Posterior cingulate gyrus (tissue), 11 donors: ENCODE results near the gene IKBKE.

Source experiments
- DNase-seq, 10 donors: peaks; one replicate each; pipeline versions ENCODE4 v3.0.0 to v3.0.0-alpha.2; 2020 to 2021; ENCODE audit warnings: mixed read lengths in 3 of 10
- intact Hi-C: fragments of 100-400 bp; cut with DNase I; formaldehyde crosslinking; loops from one replicate; pipeline ENCODE4 v1.15.1; 2023

The IKBKE gene

DNA sequence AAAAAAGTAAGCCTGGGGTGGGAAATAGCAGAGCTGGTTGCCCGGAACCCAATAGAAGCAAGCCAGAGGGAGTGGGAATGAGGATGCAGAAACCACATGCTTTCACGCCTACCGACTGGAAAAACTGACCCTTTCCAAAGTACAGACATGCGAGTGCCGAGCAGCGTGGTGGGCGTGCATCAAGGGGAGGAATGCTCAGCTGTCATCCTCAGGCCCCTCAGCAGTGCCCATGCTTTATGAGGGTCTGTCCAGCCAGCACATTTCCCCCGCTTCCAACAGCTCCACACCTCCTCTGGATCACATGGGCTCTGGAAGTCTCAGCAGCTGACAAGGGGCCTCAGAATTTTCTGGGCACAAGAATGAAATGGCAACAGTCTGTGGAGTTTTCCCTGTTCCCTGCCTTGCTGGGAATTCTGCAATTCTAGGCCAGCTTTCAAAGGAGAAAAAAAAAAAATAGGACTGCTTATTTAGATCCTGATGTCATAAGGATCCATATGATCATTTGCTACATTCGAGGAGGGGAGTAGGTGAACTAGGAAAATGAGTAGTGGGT, 19.1 kb upstream of the IKBKE start:
- peak in 1 of 10 donors; percentile 70 for DNase-seq
- intact Hi-C loops = no loop called here

DNA sequence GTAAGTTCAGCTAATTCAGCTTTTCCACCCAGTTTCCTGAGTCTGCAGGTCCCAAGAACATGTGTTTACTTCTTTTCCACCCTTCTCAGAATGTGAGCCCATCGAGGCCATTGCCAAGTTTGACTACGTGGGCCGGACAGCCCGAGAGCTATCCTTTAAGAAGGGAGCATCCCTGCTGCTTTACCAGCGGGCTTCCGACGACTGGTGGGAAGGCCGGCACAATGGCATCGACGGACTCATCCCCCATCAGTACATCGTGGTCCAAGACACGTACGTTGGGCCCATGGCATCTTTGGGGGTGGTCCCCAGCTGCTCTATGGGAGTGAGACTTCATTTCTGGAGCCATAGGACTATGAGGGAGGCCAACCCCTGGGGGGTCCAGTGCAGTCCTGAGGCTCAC, 17.2 kb upstream of the IKBKE start:
- intact Hi-C loops = no loop called here
- DNase-seq = peak in 1 of 10 donors; percentile 56

DNA sequence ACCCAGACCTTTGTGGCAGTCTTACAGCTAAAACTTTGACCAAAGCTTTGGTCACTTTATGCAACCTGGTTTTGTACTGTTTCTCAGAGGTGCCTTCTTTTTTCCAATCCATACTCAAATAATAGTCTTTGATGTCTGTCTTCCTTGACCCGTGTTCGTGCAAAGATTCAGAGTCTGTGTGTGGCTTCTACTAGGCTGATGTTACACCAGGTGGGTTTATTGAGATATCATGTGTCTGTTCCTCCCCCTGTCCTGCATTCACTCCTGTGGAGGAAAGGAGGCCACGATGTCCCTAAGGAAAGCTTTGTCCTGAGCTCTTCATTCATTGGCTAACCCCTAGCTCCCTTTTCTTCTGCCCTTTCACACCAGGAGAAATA, 15.0 kb upstream of the IKBKE start:
- intact Hi-C loops = no loop called here
- no peak for DNase-seq

DNA sequence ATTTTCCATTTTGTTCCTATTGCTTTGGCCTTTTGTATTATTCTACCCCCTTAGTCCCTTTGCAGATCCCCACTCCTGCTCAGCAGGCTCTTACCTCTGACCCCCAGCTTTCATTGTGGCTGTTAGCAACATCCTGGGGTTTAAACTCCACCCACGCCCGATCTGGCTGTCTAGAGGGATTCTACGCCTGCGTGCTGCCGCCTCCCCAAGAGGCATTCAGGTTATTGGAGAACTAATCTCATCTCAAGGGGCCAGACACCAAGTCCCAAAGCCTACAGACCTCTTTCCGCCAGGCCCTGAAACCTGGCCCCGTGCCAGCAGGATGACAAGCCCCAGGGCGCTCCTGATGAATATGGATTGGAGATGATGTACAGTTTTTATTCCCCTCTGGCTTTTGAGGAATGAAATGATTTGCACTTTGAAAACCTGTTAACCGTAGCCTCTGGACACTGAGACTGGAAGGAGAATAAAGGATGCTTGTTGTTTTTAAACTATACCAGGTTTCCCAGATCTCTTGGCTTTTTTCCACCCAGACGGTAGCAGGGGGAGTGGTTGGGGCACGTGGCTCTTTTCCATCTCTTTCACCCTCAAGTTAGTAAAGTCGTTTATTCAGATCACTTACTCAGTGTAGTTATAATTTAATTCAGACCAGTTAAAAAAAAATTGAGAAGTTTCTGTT, 14.5 kb upstream of the IKBKE start:
- no peak for DNase-seq
- intact Hi-C loops = no loop called here

DNA sequence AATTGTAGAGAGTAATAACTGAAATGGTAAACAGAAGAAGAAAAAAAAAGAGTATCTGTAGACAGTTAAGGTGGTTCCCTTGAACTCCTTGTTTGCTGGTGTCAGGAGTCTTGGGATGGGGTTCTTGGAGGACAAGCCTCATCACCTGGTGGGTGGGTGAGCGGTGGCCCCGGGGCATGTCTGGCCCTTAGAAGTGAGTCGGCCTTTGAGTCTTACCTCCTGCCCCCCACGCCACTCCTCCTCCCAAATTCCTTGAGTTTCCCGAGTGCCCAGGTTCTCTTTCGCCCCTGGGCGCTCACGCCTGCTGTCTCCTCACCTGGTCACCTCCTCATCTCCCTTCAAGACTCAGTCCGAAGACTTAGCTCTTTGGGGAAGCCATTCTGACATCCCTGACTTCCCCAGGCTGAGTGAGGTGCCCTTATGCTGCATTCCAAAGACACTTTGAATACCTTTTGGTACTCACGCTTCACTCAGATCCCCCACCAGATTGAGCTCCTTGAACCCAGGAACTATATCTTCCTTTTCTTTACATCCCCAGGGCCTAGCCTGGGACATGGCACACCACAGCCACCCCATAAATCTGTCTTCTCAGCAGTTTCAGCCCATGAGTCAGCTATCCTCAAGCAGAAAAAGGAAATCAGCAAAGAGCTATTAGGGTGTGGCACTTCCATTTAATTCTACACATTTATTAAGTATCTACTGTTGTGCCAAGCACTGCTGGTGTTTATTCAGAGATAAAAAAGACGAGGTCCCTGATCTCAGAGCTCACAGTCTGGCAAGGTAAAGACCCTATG, 13.5 kb upstream of the IKBKE start:
- DNase-seq = no peak
- intact Hi-C loops = no loop called here

DNA sequence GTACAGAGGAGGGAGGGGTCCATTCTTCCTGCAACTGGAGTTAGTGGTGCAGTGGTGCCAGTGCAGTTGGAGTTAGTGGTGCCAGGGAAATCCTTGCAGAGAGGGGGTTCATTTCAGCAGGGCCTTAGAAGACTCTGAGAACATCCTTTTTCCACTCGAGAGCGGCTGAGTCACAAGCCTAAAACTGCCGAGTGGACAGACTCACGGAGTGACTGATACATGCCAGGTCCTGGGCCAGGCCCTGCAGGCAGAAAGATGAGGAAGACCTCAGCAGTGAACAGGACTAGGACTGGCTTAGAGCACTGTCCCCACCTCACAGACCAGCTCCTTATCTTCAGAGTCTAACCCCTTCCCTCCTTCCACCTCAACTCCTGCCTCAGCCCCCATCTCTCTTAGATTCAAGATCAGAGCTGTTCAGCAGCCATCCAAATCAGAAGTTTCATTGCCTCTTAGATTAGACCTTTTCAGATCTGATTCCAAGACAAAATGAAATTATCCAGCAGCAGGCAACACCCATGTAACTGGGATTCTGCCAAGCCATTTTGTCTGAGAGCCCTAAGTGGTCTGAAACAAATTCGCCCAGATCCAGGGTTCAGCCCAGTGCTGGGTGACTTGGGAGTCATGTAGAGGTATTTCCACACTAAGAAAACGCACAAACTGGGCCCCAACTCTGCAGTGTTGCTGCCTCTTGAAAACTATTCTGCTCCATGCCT, 12.7 kb upstream of the IKBKE start:
- no peak for DNase-seq

DNA sequence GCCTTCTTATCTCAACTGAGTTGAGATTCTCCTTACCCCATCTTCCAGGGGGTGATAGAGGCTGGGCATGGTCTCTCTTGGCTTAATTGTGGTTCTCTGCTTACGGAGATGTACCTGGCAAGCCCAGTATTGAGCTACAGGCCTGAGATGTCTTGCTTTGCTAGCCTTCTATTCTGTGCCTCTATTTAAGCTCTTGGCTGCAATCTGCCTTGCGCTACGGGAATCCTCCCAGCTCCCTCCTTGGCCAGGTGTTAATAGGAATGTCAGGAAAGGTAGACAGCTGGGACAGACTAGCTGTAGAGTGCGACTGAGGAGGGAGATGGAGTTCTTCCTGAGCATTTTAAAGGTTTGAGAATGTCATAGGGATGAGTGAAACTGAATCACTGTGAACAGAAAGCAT, 10.6 kb upstream of the IKBKE start:
- intact Hi-C loops = no loop called here
- no peak for DNase-seq

More for the DNA sequence above, 12.7 kb upstream of the IKBKE start:
- intact Hi-C loops = no loop called here

DNA sequence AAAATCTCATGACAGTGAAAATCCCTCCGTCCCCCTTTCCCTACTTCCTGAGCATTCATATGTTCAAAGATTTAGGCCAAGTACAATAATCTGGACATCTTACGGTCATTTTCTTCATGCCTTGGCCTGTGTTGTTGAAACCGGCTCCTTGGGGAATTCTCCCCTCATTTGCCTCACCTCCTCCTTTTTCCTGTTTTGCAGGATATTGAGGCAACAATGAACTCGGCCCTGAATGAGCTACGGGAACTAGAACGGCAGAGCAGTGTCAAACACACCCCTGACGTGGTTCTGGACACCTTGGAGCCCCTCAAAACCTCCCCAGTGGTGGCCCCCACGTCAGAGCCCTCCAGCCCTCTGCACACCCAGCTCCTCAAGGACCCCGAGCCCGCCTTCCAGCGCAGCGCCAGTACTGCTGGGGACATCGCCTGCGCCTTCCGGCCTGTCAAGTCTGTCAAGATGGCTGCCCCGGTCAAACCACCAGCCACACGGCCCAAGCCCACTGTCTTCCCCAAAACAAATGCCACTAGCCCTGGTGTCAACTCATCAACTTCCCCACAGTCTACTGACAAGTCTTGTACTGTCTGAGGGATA, 9.3 kb upstream of the IKBKE start:
- intact Hi-C loops = no loop called here
- DNase-seq = no peak

DNA sequence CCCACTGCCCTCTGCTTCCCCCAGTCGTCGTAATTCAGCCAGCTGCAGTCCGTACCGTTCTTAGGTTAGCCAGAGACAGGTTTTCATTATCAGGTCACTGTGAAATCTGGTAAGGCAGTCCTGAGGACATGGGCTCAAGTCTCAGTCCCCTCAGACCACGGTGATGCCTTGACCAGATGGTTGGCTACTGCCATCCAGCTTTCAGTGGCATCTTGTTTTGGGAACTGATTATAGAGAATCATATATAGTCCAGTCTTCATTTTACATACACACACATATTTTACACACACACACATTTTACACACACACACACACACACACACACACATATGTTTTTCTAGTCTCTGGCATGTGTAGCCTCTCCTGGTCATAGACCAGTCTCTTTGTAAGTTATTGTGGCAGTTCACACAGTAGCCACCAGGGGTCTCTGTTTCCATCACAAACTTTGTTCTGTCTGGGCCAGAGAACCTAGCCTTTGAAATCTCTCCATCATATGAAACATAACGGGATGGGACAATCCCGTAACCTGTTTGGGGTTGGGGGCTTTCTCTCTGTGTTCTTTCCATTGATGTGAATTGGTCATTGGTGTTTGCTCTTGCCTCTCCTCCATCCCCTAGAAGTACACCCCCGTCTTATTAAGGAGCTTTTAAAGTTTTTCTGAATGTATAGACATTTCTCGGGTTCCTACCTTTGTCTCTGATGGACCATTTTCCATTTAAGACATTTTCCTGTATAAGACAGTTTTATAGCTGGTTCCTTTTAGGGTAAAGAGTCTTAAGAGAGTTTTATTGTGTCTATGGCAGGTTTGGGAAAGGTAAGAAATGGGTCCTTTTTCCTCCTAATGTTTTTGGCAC, 8.4 kb upstream of the IKBKE start:
- intact Hi-C loops = no loop called here
- peak in 4 of 10 donors; percentile 73 to 79 (median 73) for DNase-seq

DNA sequence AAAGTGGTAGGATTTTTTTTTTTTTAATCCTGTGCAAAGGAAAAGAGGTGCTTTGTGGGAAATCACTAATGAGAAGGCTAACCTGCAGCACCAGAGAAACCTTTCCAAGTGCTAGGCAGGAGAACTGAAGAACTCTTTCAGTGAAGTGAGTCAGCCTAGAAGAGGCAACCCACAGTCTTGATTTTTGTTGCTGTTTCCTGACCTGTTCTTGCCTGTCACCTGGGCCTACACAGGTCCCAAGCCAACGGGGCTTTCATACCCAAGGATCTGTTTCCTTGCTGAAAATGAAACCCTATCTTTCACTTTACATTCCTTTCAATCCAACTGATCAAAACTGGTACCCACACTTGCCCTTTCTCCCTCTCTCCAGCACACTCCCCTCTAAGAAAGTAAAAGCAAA, 7.1 kb upstream of the IKBKE start:
- intact Hi-C loops = no loop called here

DNA sequence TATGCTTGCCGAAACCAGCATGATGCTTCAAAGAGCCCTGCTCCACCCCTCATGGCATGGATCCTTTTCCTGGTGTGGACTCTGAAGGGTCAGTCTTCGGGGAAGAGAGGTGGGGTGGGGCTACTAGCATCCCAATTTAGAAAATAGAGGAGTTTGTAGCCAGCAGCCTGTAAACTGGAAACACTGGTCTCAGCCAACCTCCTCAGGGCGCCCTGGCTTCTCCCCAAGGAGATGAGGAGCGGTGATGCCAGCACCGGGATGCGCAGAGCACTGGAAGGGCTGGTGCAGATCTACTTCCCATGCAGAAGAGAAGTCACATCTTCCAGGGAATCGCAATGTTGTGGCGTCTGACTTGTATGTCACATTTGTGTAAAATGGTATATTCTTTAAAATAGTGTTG, 6.4 kb upstream of the IKBKE start:
- intact Hi-C loops = no loop called here
- DNase-seq = peak in 1 of 10 donors; percentile 44

More for the DNA sequence above, 7.1 kb upstream of the IKBKE start:
- peak in 1 of 10 donors; percentile 24 for DNase-seq

DNA sequence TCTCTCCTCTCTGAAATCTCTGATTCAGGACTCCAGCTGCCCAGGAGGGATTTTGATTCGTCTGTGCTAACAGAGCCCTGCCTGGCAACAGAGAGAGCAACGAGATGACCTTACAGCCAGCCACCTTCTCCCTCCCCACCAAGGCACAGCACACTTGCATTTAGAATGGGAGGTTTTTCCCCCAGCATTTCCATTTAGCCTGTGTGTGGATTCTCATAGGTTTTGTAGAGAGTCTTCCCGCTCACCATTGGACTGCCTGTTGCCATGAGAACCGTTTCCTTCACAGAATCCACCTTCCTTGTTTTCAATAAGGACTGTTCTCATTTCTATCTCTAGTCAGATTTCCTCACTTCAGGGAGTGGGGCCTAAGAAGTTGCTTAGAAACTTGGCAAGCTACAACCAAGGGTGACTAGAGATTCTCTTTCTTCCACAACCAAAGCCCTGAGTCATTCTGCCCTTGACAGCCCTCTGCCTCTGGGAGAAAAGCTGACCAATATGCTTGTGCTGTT, 5.8 kb upstream of the IKBKE start:
- peak in 2 of 10 donors; percentile 14 to 80 for DNase-seq
- intact Hi-C loops = no loop called here

DNA sequence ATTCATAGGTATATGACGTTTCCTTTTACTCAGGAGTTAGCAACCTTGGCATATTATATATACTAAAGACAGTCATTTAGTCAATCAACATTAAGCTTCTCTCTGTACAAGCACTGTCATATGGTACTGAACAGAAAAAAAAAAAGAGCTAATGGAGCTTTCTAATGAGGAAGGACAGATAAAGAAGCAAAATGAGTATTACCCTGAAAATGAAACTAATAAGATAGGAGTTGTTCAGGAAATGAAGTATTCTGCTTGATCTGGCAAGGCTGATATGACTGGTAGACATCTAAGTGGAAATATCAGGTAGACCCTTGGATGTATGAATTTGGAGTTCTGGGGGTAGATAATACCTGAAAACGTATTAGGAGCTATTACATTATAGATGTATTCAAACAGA, 4.3 kb upstream of the IKBKE start:
- intact Hi-C loops = no loop called here
- DNase-seq = no peak

DNA sequence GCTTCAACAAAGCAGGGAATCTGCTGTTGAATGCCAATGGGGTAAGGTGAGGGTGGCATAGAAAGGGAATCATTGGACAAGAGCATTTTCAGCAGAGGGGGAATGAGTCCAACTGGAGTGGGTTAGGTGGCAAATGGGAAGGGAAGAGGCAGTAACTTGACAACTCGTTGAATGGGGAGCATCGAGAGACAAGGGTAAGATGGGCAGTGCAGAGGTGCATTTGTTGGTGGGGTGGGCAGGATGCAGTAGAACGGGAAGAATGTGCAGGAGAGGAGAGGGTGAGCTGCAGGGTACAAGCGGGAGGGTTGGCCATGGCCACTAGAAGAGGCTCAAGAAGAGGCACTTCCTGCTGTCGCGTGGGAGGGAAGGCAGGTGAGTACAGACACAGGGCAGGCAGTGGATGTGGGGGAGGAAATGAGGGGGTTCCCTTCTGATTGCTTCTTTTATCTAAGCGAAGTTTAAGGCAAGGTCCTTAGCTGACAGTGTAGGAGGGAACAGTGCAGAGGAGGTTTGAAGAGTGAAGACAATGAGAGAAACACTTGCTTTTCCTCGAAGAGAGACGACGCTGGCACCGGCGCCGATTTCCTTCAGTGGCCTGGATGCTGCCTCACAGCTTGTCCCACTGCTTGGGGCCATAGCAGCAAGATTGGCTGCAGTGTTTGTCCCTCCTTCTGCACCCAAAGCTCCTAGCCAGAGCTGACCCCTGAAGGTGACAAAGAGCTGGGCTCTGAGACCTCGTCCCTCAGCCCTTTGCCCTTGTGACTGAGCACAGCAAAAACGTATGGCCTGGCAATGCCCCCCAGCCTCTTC, 3.2 kb upstream of the IKBKE start:
- peak in 5 of 10 donors; percentile 27 to 83 (median 52) for DNase-seq

DNA sequence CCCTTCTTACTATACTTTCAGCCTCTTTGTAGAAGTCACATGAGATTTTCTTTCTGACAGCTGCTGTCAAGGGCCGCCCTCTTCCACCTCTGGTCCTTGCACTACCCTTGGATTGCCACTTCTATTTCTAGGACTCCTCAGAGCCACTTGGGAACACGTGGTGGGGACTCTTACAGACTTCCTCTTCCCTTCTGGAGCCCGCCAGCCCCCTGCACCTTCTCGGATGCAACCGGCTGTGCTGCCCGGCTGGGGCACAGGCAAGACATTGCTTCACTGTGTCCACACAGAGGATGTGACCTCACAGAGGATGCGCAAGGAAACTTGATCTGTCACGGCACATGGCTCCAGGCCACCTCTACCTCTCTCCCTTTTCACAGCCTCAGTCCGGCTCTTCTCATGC, 2.4 kb upstream of the IKBKE start:
- DNase-seq = peak in 5 of 10 donors; percentile 21 to 89 (median 39)
- intact Hi-C loops = no loop called here

More for the DNA sequence above, 3.2 kb upstream of the IKBKE start:
- intact Hi-C loops = no loop called here

DNA sequence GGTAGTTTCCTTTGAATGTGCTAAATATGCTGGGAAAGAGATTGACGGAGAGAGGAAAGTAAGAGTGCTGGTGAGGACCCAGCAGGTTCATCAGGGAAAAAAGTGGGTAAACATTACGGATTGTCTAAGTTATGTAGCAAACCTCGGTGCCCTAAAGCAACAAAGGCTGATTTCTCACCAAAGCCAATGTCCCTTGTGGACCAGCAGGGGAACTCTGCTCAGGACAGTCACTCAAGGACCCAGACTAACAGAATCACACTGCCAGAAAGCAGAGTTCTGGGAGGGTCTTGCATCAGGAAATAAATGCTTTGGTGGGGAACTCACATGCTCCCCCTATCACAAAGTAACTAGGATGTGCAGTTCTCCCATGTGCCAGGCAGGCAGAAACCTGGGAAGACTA, 1.7 kb upstream of the IKBKE start:
- DNase-seq = no peak
- intact Hi-C loops = no loop called here

DNA sequence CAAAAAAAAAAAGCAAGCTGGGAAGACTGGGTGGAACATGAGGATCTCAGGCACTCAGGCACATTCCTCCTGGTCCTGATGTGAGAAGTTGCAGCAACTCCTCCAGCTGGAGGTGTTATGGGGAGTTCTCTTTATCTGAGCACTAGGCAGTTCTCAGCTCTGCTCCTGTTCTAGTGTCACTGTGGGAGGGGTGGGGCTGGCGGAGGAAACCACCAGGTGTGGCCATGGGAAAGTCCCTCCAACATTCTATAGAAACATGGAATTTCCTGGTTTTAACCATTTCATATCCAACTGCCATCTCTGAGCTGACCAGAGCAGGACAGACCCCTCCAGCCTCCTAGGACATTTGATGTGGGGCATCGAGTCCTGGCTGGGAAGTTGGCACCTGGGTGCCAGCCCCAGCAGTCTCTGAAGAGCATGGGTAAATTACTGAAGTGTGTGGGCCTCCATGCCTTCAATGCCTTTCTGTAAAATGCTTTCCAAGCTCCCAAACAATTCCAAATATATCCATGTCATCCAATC, 804 bp upstream of the IKBKE start:
- peak in 1 of 10 donors; percentile 35 for DNase-seq
- intact Hi-C loops = no loop called here

DNA sequence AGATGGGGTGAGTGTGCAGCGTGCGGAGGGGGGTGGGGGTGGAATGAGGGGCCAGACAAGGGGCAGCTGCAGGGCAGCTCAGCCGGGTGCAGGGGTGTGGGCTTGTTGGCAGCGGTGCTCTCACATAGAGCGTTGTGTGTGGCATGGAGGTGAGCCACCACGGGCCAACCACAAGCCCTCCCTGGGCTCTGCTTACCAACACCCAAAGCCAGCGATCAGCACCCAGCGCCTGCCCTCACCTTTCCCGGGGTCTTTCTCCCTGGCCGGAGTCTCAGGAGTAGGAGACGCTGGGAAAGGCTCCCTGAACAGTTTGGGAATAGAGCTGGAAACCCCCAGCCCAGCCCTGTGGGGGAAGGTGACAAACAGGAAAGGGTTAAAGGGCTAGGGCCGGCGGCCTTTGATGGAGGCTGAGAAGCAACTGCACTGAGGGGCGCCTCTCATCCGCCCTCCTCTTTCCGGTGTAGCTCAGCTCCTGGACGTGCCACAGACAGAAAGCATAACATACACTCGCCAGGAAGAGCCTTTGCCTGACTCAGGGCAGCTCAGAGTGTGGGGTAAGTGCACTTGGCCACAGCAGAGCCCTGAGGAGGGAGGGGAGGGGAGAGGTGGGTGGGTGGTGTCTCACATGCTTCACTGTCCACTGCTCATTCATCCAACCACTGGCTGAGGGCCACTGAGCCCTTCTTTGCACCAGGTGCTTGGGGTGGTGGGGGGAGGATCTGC, 577 bp downstream of the IKBKE start:
- peak in 1 of 10 donors; percentile 73 for DNase-seq
- intact Hi-C loops = no loop called here
